K562 (cell line): Measurements from ENCODE around the gene MACROD2. TPM values are rescaled to one million over a fixed set of nuclear protein-coding genes. Genes with fewer than 3 reads are reported as not detected.

ENCODE experiments used
- ATAC-seq: fragments of 200-7000 bp; cut with Tn5 transposase; 3 replicates; pipeline ENCODE4 v1.9.1; 2020; ENCODE audit warnings: moderate library complexity
- BruUV-seq: library from RNA; stranded (reverse); fragments of 400-500 nt; replicated peaks from 2 replicates; lab custom pipeline; 2021; lab: Mats Ljungman, UMichigan
- CTCF ChIA-PET: fragments of 300-600 bp; formaldehyde crosslinking; extraction: SDS; loops from one replicate; lab custom pipeline; 2021; ENCODE audit warnings: low intra/inter-chr PET ratio; lab: Yijun Ruan, JAX
- POLR2A ChIA-PET: fragments of 300-600, 350-650 bp; sonication (Branson Sonifier 250); formaldehyde crosslinking; extraction: SDS; loops from one replicate; lab custom pipeline; 2021; ENCODE audit warnings: antibody characterized with exemption, inconsistent platforms; lab: Yijun Ruan, JAX
- DNase-seq, 4 experiments: peaks; one replicate each; pipeline versions ENCODE4 v3.0.0 to v3.0.0-alpha.2; 2011 to 2018; ENCODE audit warnings: low spot score in 3 of 4, mixed read lengths in 3 of 4; ENCODE audit errors: extremely low read depth in 1 of 4
- FAIRE-seq: peaks from 2 replicates; lab custom pipeline; 2011; peaks lifted over from hg19 to GRCh38; lab: Jason Lieb, UNC
- H2AFZ ChIP-seq: 2 replicates; pipeline ENCODE4 v1.6.0; 2011; ENCODE audit warnings: low read depth, low read length, control low read depth, inconsistent platforms
- H3K27ac ChIP-seq: fragments of 200-600 bp; 3 replicates; pipeline ENCODE4 v1.8.0; 2011; ENCODE audit warnings: low read depth, mild to moderate bottlenecking, control low read depth, inconsistent platforms, low read length, moderate library complexity, mixed read lengths; ENCODE audit errors: extremely low read depth
- H3K27me3 ChIP-seq, 2 experiments: fragments of 300-600 bp in 1 of 2; 2 replicates in 1 of 2; 3 replicates in 1 of 2; pipeline versions ENCODE4 v1.6.0 to v1.8.0; 2011; ENCODE audit warnings: inconsistent platforms in 2 of 2, low read length in 2 of 2, mild to moderate bottlenecking in 1 of 2, mixed read lengths in 1 of 2, moderate library complexity in 1 of 2; ENCODE audit not compliant: control insufficient read depth in 2 of 2, insufficient read depth in 2 of 2
- H3K36me3 ChIP-seq: fragments of 300-600 bp; 3 replicates; pipeline ENCODE4 v1.8.0; 2011; ENCODE audit warnings: mild to moderate bottlenecking, low read length, inconsistent platforms; ENCODE audit not compliant: control insufficient read depth, insufficient read depth
- H3K4me1 ChIP-seq, 2 experiments: fragments of 200-600 bp in 1 of 2; replicated peaks in 1 of 2; 2 replicates in 1 of 2; 3 replicates in 1 of 2; pipeline versions ENCODE4 v1.5.1 to v1.8.0; 2011; ENCODE audit warnings: inconsistent platforms in 2 of 2, low read length in 2 of 2, mild to moderate bottlenecking in 1 of 2, mixed read lengths in 1 of 2, moderate library complexity in 1 of 2; ENCODE audit not compliant: control insufficient read depth in 2 of 2, insufficient read depth in 2 of 2
- H3K4me2 ChIP-seq: 2 replicates; pipeline ENCODE4 v1.6.1; 2011; ENCODE audit warnings: low read length, control low read depth, inconsistent platforms, mixed read lengths; ENCODE audit not compliant: insufficient read depth
- H3K4me3 ChIP-seq: fragments of 200-600 bp; sonication (generic), shearing (Covaris generic); 2 replicates; pipeline ENCODE4 v1.5.1; 2016; ENCODE audit warnings: control low read depth, inconsistent platforms
- H3K79me2 ChIP-seq: fragments of 200-600 bp; 3 replicates; pipeline ENCODE4 v1.8.0; 2011; ENCODE audit warnings: low read length, inconsistent platforms; ENCODE audit not compliant: control insufficient read depth, insufficient read depth
- H3K9ac ChIP-seq, 2 experiments: 2 replicates each; pipeline versions ENCODE4 v1.6.0 to v1.6.1; 2011; ENCODE audit warnings: low read depth in 2 of 2, low read length in 2 of 2, control low read depth in 1 of 2, inconsistent platforms in 1 of 2, mild to moderate bottlenecking in 1 of 2, mixed read lengths in 1 of 2; ENCODE audit not compliant: insufficient read depth in 1 of 2
- H3K9me1 ChIP-seq: one replicate; pipeline ENCODE4 v1.6.0; 2011; ENCODE audit warnings: inconsistent platforms, mild to moderate bottlenecking, low read length, moderate library complexity; ENCODE audit not compliant: control insufficient read depth, insufficient read depth
- H3K9me3 ChIP-seq: replicated peaks from 2 replicates; pipeline ENCODE4 v1.5.1; 2011; ENCODE audit warnings: low read depth, low read length, inconsistent platforms; ENCODE audit not compliant: control insufficient read depth, insufficient read depth
- H4K20me1 ChIP-seq: replicated peaks from 2 replicates; pipeline ENCODE4 v1.6.1; 2011; ENCODE audit warnings: low read length, inconsistent platforms, mixed read lengths; ENCODE audit not compliant: control insufficient read depth, insufficient read depth
- ADNP ChIP-seq: fragments of 200-800 bp; sonication (Bioruptor generic); IDR thresholded peaks from 2 replicates; pipeline ENCODE4 v1.6.1; 2016; ENCODE audit warnings: missing genetic modification characterization, missing compliant biosample characterization
- ARHGAP35 ChIP-seq: fragments of 450-650 bp; IDR thresholded peaks from 2 replicates; pipeline ENCODE4 v1.6.1; 2018; ENCODE audit not compliant: partially characterized antibody
- BACH1 ChIP-seq: fragments of 200-800 bp; sonication (Bioruptor generic); IDR thresholded peaks from 2 replicates; pipeline ENCODE4 v1.6.1; 2016; ENCODE audit warnings: missing genetic modification characterization, missing compliant biosample characterization
- BDP1 ChIP-seq: IDR thresholded peaks from 3 replicates; pipeline ENCODE4 v1.6.1; 2011; ENCODE audit not compliant: insufficient read length, insufficient read depth
- CREM ChIP-seq: IDR thresholded peaks from 2 replicates; pipeline ENCODE4 v1.6.1; 2014; ENCODE audit warnings: antibody characterized with exemption, low read depth
- ETV6 ChIP-seq, 3 experiments: fragments of 150-350 bp in 1 of 3; sonication (generic) in 1 of 3; formaldehyde crosslinking in 1 of 3; IDR thresholded peaks; 2 replicates each; pipeline versions ENCODE4 v1.6.1 to v1.8.0; 2014 to 2022; ENCODE audit warnings: borderline replicate concordance in 2 of 3, low read depth in 2 of 3, antibody characterized with exemption in 1 of 3, low read length in 1 of 3, mild to moderate bottlenecking in 1 of 3, missing genetic modification reagents in 1 of 3
- HDAC1 ChIP-seq, 2 experiments: fragments of 450-650 bp; IDR thresholded peaks; 2 replicates each; pipeline ENCODE4 v1.6.1; 2016 to 2017; ENCODE audit warnings: inconsistent platforms in 1 of 2, mild to moderate bottlenecking in 1 of 2, moderate library complexity in 1 of 2
- HMG20A ChIP-seq: fragments of 450-650 bp; formaldehyde crosslinking; conservative IDR thresholded peaks from 2 replicates; pipeline ENCODE4 v1.4.0; 2020; ENCODE audit warnings: mild to moderate bottlenecking, mixed read lengths
- RBM25 ChIP-seq: fragments of 200-400 bp; formaldehyde crosslinking; IDR thresholded peaks from 2 replicates; pipeline ENCODE4 v1.6.1; 2018; ENCODE audit warnings: low read length, low read depth, moderate library complexity; ENCODE audit not compliant: severe bottlenecking
- SAFB ChIP-seq: fragments of 200-400 bp; formaldehyde crosslinking; IDR thresholded peaks from 2 replicates; pipeline ENCODE4 v1.6.1; 2017; ENCODE audit warnings: low read depth, low read length, borderline replicate concordance
- SP1 ChIP-seq: sonication (generic); formaldehyde crosslinking; IDR thresholded peaks from 2 replicates; pipeline ENCODE4 v1.8.1; 2022; ENCODE audit warnings: mild to moderate bottlenecking, missing genetic modification reagents
- SRSF3 ChIP-seq: fragments of 200-400 bp; formaldehyde crosslinking; IDR thresholded peaks from 2 replicates; pipeline ENCODE4 v1.6.1; 2016; ENCODE audit warnings: mild to moderate bottlenecking, low read length, moderate library complexity; ENCODE audit not compliant: insufficient read depth
- TARDBP ChIP-seq: fragments of 450-650 bp; IDR thresholded peaks from 2 replicates; pipeline ENCODE4 v1.6.1; 2016
- ZC3H8 ChIP-seq: fragments of 450-650 bp; IDR thresholded peaks from 2 replicates; pipeline ENCODE4 v1.6.1; 2017
- WGBS: fragments of 100-300 bp; shearing (Covaris generic); methylation state at CpG from one replicate; pipeline ENCODE4 v1.1.6; 2016; ENCODE audit warnings: low coverage, mixed read lengths; ENCODE audit not compliant: insufficient coverage; ENCODE audit errors: missing lambda C conversion rate; 5-methylcytosine and 5-hydroxymethylcytosine counted together
- in situ Hi-C: fragments of 300-500 bp; cut with MboI; formaldehyde crosslinking; loops from 4 replicates; pipeline ENCODE4 v1.15.0; 2018; ENCODE audit warnings: inconsistent platforms, mixed read lengths
- intact Hi-C: fragments of 100-400 bp; cut with micrococcal nuclease; formaldehyde crosslinking; loops from 2 replicates; pipeline ENCODE4 v1.14.2; 2022
- polyA plus RNA-seq, 8 experiments: library from polyadenylated mRNA; depleted of rRNA in 4 of 8; stranded (reverse) in 5 of 8; unstranded in 3 of 8; fragments of >200 nt; fragmentation: Nextera tagmentation in 2 of 8; fragmentation: Illumina TruSeq in 1 of 8; extraction: Ambion mirVana in 2 of 8; extraction: Trizol in 1 of 8; gene quantifications; 2 replicates each; pipeline versions ENCODE4 v1.2.1 to v1.2.3, GENCODE V29; 2011 to 2014; ENCODE audit warnings: inconsistent platforms in 1 of 8, missing spikeins in 1 of 8
- total RNA-seq, 7 experiments: library from RNA; depleted of rRNA in 6 of 7; stranded (reverse); fragments of >200 nt in 6 of 7; fragmentation: Illumina TruSeq in 2 of 7; extraction: Trizol in 2 of 7; gene quantifications; 2 replicates each; pipeline versions ENCODE4 v1.2.1 to v1.2.3, GENCODE V29; 2011 to 2021; ENCODE audit warnings: low replicate concordance in 1 of 7
- TF ChIP-seq, protein P1 (sequence below): fragments of 450-650 bp; IDR thresholded peaks from 2 replicates; pipeline ENCODE4 v1.6.1; 2018; ENCODE audit not compliant: partially characterized antibody
- TF ChIP-seq, protein P2 (sequence below): fragments of 250-450 bp; sonication (Bioruptor Pico); IDR thresholded peaks from 2 replicates; pipeline ENCODE4 v1.8.0; 2022; ENCODE audit warnings: moderate library complexity, mild to moderate bottlenecking, inconsistent platforms
- TF ChIP-seq, protein P3 (sequence below): fragments of 250-450 bp; sonication (Bioruptor Pico); IDR thresholded peaks from 2 replicates; pipeline ENCODE4 v1.5.0; 2021

The MACROD2 gene
- total and polyA plus RNA-seq, 9 of the 15 experiments (the other 6 are each of a cell fraction or from before 2014, with no cell fraction given): not detected

DNA sequence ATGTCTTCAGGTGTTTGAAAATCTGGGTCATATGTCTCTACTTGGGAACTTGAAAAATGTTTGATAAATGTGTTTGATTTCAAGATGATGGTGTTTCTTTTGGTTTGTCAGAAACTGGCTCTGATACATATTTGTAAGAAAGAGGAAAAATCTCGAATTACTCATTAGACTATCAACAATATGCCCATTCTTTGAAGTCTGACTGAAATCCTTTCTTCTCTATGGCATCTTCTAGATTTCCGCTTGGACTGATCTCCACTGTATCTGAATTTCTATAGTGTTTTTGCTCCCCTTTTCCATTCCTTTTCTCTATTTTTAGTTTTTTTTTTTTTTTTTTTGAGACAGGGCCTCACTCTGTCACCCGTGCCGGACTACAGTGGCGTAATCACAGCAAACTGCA is 1481.5 kb downstream of the MACROD2 start (continued):
- TF ChIP-seq, protein P1, sequence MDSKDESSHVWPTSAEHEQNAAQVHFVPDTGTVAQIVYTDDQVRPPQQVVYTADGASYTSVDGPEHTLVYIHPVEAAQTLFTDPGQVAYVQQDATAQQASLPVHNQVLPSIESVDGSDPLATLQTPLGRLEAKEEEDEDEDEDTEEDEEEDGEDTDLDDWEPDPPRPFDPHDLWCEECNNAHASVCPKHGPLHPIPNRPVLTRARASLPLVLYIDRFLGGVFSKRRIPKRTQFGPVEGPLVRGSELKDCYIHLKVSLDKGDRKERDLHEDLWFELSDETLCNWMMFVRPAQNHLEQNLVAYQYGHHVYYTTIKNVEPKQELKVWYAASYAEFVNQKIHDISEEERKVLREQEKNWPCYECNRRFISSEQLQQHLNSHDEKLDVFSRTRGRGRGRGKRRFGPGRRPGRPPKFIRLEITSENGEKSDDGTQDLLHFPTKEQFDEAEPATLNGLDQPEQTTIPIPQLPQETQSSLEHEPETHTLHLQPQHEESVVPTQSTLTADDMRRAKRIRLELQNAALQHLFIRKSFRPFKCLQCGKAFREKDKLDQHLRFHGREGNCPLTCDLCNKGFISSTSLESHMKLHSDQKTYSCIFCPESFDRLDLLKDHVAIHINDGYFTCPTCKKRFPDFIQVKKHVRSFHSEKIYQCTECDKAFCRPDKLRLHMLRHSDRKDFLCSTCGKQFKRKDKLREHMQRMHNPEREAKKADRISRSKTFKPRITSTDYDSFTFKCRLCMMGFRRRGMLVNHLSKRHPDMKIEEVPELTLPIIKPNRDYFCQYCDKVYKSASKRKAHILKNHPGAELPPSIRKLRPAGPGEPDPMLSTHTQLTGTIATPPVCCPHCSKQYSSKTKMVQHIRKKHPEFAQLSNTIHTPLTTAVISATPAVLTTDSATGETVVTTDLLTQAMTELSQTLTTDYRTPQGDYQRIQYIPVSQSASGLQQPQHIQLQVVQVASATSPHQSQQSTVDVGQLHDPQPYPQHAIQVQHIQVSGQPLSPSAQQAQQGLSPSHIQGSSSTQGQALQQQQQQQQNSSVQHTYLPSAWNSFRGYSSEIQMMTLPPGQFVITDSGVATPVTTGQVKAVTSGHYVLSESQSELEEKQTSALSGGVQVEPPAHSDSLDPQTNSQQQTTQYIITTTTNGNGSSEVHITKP: no peak
- TF ChIP-seq CREM: no peak
- TF ChIP-seq HDAC1 (IDR thresholded peaks at IDR 0.05): no peak
- no peak for TF ChIP-seq ETV6 (IDR thresholded peaks at IDR 0.05; ENCODE audit: borderline replicate concordance in 1 of 2, low read depth in 2 of 2, low read length in 1 of 2)
- TF ChIP-seq ETV6 (CRISPR knock-in tag; IDR thresholded peaks at IDR 0.05; ENCODE audit: borderline replicate concordance): no peak
- TF ChIP-seq, protein P2, sequence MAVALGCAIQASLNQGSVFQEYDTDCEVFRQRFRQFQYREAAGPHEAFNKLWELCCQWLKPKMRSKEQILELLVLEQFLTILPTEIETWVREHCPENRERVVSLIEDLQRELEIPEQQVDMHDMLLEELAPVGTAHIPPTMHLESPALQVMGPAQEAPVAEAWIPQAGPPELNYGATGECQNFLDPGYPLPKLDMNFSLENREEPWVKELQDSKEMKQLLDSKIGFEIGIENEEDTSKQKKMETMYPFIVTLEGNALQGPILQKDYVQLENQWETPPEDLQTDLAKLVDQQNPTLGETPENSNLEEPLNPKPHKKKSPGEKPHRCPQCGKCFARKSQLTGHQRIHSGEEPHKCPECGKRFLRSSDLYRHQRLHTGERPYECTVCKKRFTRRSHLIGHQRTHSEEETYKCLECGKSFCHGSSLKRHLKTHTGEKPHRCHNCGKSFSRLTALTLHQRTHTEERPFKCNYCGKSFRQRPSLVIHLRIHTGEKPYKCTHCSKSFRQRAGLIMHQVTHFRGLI (CRISPR knock-in tag): no peak

DNA sequence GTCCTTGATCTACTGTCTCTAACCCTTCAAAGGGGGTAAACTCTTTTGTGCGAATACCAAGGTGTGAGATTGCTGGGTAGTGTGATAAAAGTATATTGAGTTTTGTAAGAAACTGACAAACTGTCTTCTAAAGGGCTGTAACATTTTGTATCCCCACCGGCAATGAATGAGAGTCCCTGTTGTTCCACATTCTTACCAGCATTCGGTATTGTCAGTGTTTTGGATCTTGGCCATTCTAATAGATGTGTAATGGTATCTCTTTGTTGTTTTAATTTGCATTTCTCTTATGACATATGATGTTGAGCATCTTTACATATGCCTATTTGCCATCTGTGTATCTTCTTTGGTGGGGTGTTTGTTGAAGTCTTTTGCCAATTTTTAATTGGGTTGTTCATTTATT is 1487.2 kb downstream of the MACROD2 start:
- no peak for ATAC-seq
- no peaks in the 10 kb centered on the region for H4K20me1 ChIP-seq
- no peak for DNase-seq
- no TSS peak for BruUV-seq
- no peaks in the 10 kb centered on the region for H3K79me2 ChIP-seq
- H3K9me1 ChIP-seq: no peaks in the 10 kb centered on the region
- WGBS: 0% methylated on average over 3 of the region's 3 CpGs
- H3K4me2 ChIP-seq: no peak overlapping the region
- H2AFZ ChIP-seq: no peak overlapping the region
- no peaks in the 10 kb centered on the region for H3K27me3 ChIP-seq
- in situ Hi-C loops: no loop called here
- no peak for FAIRE-seq
- intact Hi-C loops: no loop called here
- ChIA-PET POLR2A (no interaction called here), CTCF (no interaction called here)
- H3K4me1 ChIP-seq: no peaks in the 10 kb centered on the region
- no peak overlapping the region for H3K4me3 ChIP-seq
- H3K36me3 ChIP-seq: no peaks in the 10 kb centered on the region
- H3K27ac ChIP-seq: no peak overlapping the region
- no peak overlapping the region for H3K9ac ChIP-seq
- H3K9me3 ChIP-seq: no peaks in the 10 kb centered on the region; the same call in 1 of the 2 replicates
- TF ChIP-seq BDP1: no peak
- TF ChIP-seq, protein P3, sequence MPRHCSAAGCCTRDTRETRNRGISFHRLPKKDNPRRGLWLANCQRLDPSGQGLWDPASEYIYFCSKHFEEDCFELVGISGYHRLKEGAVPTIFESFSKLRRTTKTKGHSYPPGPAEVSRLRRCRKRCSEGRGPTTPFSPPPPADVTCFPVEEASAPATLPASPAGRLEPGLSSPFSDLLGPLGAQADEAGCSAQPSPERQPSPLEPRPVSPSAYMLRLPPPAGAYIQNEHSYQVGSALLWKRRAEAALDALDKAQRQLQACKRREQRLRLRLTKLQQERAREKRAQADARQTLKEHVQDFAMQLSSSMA (CRISPR knock-in tag): no peak
- TF ChIP-seq SP1 (CRISPR knock-in tag): no peak
- TF ChIP-seq BACH1 (tag): no peak
- TF ChIP-seq RBM25: no peak
- TF ChIP-seq ADNP (tag): no peak
- no peak for TF ChIP-seq SRSF3
- no peak for TF ChIP-seq SAFB
- no peak for TF ChIP-seq TARDBP
- TF ChIP-seq ZC3H8: no peak
- TF ChIP-seq ARHGAP35: no peak
- TF ChIP-seq HMG20A (CRISPR knock-in tag): no peak
